GM12878 (cell line): Measurements from ENCODE around the gene LARP4B.

Experiments used
- CHD2 ChIP-seq: IDR thresholded peaks from 2 replicates; pipeline ENCODE4 v1.6.1; 2011; ENCODE audit warnings: low read depth, low read length, improper control_type of control experiment, borderline replicate concordance
- CHD4 ChIP-seq: fragments of 200-600 bp; sonication (generic); IDR thresholded peaks from 2 replicates; pipeline ENCODE4 v1.6.1; 2016; ENCODE audit warnings: mild to moderate bottlenecking
- CTCF ChIP-seq, 3 experiments: IDR thresholded peaks in 2 of 3; conservative IDR thresholded peaks in 1 of 3; 2 replicates each; pipeline ENCODE4 v1.5.1; 2011; ENCODE audit warnings: low read depth in 3 of 3, low read length in 3 of 3, mild to moderate bottlenecking in 3 of 3, control low read depth in 2 of 3, moderate library complexity in 2 of 3, inconsistent platforms in 1 of 3, mixed read lengths in 1 of 3; ENCODE audit not compliant: control insufficient read depth in 2 of 3, insufficient read depth in 1 of 3; ENCODE audit errors: extremely low read depth in 1 of 3
- EP300 ChIP-seq, 2 experiments: fragments of 150-350 bp in 1 of 2; IDR thresholded peaks; 2 replicates each; pipeline ENCODE4 v1.6.1; 2011 to 2012; ENCODE audit warnings: low read depth in 2 of 2, low read length in 2 of 2, borderline replicate concordance in 1 of 2, improper control_type of control experiment in 1 of 2, inconsistent platforms in 1 of 2; ENCODE audit not compliant: control insufficient read depth in 1 of 2
- EZH2 ChIP-seq: IDR thresholded peaks from 2 replicates; pipeline ENCODE4 v1.6.1; 2012; ENCODE audit warnings: low read depth, mild to moderate bottlenecking, control low read depth, inconsistent platforms, low read length, borderline replicate concordance; ENCODE audit not compliant: control insufficient read depth
- NFYA ChIP-seq: IDR thresholded peaks from 2 replicates; pipeline ENCODE4 v1.6.1; 2011; ENCODE audit warnings: low read depth, mild to moderate bottlenecking, low read length, improper control_type of control experiment, borderline replicate concordance
- PBX3 ChIP-seq: IDR thresholded peaks from 2 replicates; pipeline ENCODE4 v1.6.1; 2011; ENCODE audit warnings: mild to moderate bottlenecking, low read depth, low read length, moderate library complexity; ENCODE audit not compliant: insufficient replicate concordance
- RAD51 ChIP-seq: fragments of 450-650 bp; IDR thresholded peaks from 2 replicates; pipeline ENCODE4 v1.6.1; 2016; ENCODE audit warnings: moderate library complexity, mild to moderate bottlenecking, inconsistent platforms
- SIN3A ChIP-seq: IDR thresholded peaks from 2 replicates; pipeline ENCODE4 v1.6.1; 2012; ENCODE audit warnings: low read depth, low read length, improper control_type of control experiment
- YY1 ChIP-seq: IDR thresholded peaks from 2 replicates; pipeline ENCODE4 v1.6.1; 2011; ENCODE audit warnings: low read depth, mild to moderate bottlenecking, low read length
- ZBTB11 ChIP-seq: fragments of 450-650 bp; formaldehyde crosslinking; IDR thresholded peaks from 2 replicates; pipeline ENCODE4 v1.5.0; 2022; ENCODE audit warnings: mild to moderate bottlenecking, missing genetic modification characterization
- ZNF217 ChIP-seq: fragments of 450-650 bp; IDR thresholded peaks from 2 replicates; pipeline ENCODE4 v1.6.1; 2017; ENCODE audit warnings: antibody characterized with exemption, mild to moderate bottlenecking
- ZNF384 ChIP-seq: IDR thresholded peaks from 2 replicates; pipeline ENCODE4 v1.6.1; 2012; ENCODE audit warnings: low read depth, mild to moderate bottlenecking, low read length, improper control_type of control experiment, borderline replicate concordance

GRCh38 chr10:792792-793100 is 138.8 kb downstream of the LARP4B start:
- no peak for TF ChIP-seq EP300 (IDR thresholded peaks at IDR 0.05; ENCODE audit: borderline replicate concordance in 1 of 2, control insufficient read depth in 1 of 2, low read depth in 2 of 2, low read length in 2 of 2)
- no peak for TF ChIP-seq YY1
- no peak for TF ChIP-seq CHD4
- TF ChIP-seq ZBTB11 (CRISPR knock-in tag): no peak
- TF ChIP-seq CTCF (IDR thresholded peaks at IDR 0.05 in 2 of 3, conservative IDR thresholded peaks at IDR 0.05 in 1 of 3; ENCODE audit: control insufficient read depth in 2 of 3, extremely low read depth in 1 of 3, insufficient read depth in 1 of 3, low read depth in 3 of 3, low read length in 3 of 3): no peak
- no peak for TF ChIP-seq ZNF217
- TF ChIP-seq NFYA: no peak
- TF ChIP-seq EZH2: no peak
- no peak for TF ChIP-seq RAD51
- no peak for TF ChIP-seq CHD2
- TF ChIP-seq ZNF384: no peak
- TF ChIP-seq SIN3A: no peak
- no peak for TF ChIP-seq PBX3
